ENCODE measurements around the gene HDAC11. TPM values are rescaled to one million over a fixed set of nuclear protein-coding genes. Genes with fewer than 3 reads are reported as not detected.

The HDAC11 gene
- total and polyA plus RNA-seq, 9 donors, result 14.9 to 20.2 (median 17.4) TPM

GRCh38 chr3:13492048-13492447 lies 11.9 kb downstream of the HDAC11 start:
- H3K4me3 ChIP-seq (ENCODE audit: low read length), result no peak overlapping the region
- H3K27me3 ChIP-seq (ENCODE audit: control insufficient read depth, insufficient read depth, low read length), result no peaks in the 10 kb centered on the region
- H3K9me3 ChIP-seq (replicated peaks; ENCODE audit: control insufficient read depth, low read depth, low read length), result peaks cover 7% of the 10 kb centered on the region
- no peak overlapping the region for H3K27ac ChIP-seq (ENCODE audit: low read length)
- peaks cover 7% of the 10 kb centered on the region for H3K36me3 ChIP-seq (ENCODE audit: control insufficient read depth, insufficient read depth, low read length)
- WGBS (ENCODE audit: insufficient coverage), result 86% methylated on average over 6 of the region's 6 CpGs
- H3K4me1 ChIP-seq (ENCODE audit: control insufficient read depth, insufficient read depth, low read length), result peaks cover 13% of the 10 kb centered on the region
- DNase-seq, result no peak

- WGBS (ENCODE audit: insufficient coverage), result 79% methylated on average over 14 of the region's 15 CpGs
- Histone ChIP-seq H3K36me3 (ENCODE audit: control insufficient read depth, insufficient read depth, low read length) (peaks cover 7% of the 10 kb centered on the region), H3K9me3 (replicated peaks; ENCODE audit: control insufficient read depth, low read depth, low read length) (peaks cover 7% of the 10 kb centered on the region), H3K27me3 (ENCODE audit: control insufficient read depth, insufficient read depth, low read length) (no peaks in the 10 kb centered on the region), H3K27ac (ENCODE audit: low read length) (no peak overlapping the region), H3K4me3 (ENCODE audit: low read length) (no peak overlapping the region), H3K4me1 (ENCODE audit: control insufficient read depth, insufficient read depth, low read length) (peaks cover 13% of the 10 kb centered on the region)
- no peak for DNase-seq
Measured at GRCh38 chr3:13492976-13493866, 13.1 kb downstream of the HDAC11 start.

- 70% methylated on average over 9 of the region's 15 CpGs for WGBS (ENCODE audit: insufficient coverage)
- H3K27ac ChIP-seq (ENCODE audit: low read length), result no peak overlapping the region
Measured at GRCh38 chr3:13493867-13494441, 13.8 kb downstream of the HDAC11 start.

DNA sequence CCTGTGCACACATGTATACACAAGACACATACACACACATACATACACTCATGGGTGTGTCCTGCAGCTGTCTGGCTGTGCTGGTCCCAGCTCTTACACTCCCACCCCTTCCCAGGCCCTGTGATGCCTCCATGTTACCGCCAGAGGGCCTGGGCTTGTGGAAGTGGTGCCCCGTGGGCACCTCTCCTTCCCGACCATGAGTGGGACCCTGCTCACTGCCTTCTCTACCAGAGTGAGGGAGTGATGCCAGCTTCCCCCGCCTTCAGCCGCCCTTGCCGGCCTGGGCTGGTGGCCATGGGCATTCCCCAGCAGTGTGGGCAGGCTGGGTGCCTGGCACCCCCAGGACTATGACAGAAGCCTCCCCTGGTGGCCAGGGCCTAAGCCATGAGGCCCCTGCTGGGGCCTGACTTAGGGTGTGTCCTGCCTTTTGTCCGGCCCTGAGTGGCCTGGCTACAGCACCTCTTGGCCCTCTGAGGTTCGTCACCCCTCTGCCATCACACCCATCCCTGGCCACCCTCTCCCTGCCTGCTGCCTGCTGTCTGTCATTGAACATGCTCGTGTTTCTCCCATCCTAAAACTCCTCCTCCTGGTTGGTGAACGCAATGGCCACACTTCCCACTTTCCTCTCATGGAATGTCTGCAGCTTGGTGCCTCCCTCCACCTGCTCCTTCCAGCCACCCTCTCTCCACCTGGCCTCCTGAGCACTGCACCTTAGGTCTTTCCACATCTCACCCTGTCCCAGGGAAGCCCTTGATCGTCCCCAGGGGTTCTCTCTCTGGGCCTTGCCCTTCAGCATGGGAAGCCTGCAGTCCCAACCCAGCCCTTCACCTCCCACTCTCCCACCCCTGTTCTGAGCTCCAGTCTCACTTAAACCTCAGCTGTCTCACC lies 14.6 kb downstream of the HDAC11 start:
- H3K4me1 ChIP-seq (ENCODE audit: control insufficient read depth, insufficient read depth, low read length), result peaks cover 13% of the 10 kb centered on the region
- 50% methylated on average over 11 of the region's 11 CpGs for WGBS (ENCODE audit: insufficient coverage)
- H3K27ac ChIP-seq (ENCODE audit: low read length), result no peak overlapping the region
- H3K9me3 ChIP-seq (replicated peaks; ENCODE audit: control insufficient read depth, low read depth, low read length), result peaks cover 4% of the 10 kb centered on the region
- H3K36me3 ChIP-seq (ENCODE audit: control insufficient read depth, insufficient read depth, low read length), result peaks cover 7% of the 10 kb centered on the region
- DNase-seq, result peak; percentile 39
- no peaks in the 10 kb centered on the region for H3K27me3 ChIP-seq (ENCODE audit: control insufficient read depth, insufficient read depth, low read length)
- no peak overlapping the region for H3K4me3 ChIP-seq (ENCODE audit: low read length)

More at GRCh38 chr3:13493867-13494441, 13.8 kb downstream of the HDAC11 start:
- H3K4me3 ChIP-seq (ENCODE audit: low read length), result no peak overlapping the region
- peaks cover 7% of the 10 kb centered on the region for H3K9me3 ChIP-seq (replicated peaks; ENCODE audit: control insufficient read depth, low read depth, low read length)
- peaks cover 13% of the 10 kb centered on the region for H3K4me1 ChIP-seq (ENCODE audit: control insufficient read depth, insufficient read depth, low read length)
- peaks cover 7% of the 10 kb centered on the region for H3K36me3 ChIP-seq (ENCODE audit: control insufficient read depth, insufficient read depth, low read length)
- no peaks in the 10 kb centered on the region for H3K27me3 ChIP-seq (ENCODE audit: control insufficient read depth, insufficient read depth, low read length)
- DNase-seq, result no peak

DNA sequence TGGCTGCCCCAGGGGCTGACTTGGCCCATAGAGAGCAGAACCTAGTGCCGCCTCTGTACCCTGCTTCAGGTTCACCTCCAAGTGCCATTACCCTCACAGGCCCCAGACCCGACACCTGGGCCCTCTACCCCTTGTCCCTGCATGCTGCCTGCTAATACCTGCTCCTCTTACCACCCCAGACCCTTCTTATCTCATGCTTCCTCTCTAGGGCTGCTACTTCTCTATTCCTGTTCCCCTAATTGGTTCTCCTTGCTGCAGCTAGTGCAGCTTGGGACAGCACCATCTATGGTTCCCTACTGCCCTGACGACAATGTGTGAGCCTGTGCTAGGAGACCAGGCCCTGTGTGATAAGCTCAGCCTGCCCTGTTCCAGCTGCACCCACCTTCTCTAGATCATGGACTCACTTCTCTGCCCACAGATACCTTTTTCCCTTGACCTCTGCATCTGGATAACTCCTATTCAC lies 15.3 kb downstream of the HDAC11 start:
- Histone ChIP-seq H3K27me3 (ENCODE audit: control insufficient read depth, insufficient read depth, low read length) (no peaks in the 10 kb centered on the region), H3K4me1 (ENCODE audit: control insufficient read depth, insufficient read depth, low read length) (peaks cover 13% of the 10 kb centered on the region), H3K27ac (ENCODE audit: low read length) (no peak overlapping the region), H3K36me3 (ENCODE audit: control insufficient read depth, insufficient read depth, low read length) (peaks cover 7% of the 10 kb centered on the region), H3K9me3 (replicated peaks; ENCODE audit: control insufficient read depth, low read depth, low read length) (no peaks in the 10 kb centered on the region), H3K4me3 (ENCODE audit: low read length) (no peak overlapping the region)
- no peak for DNase-seq
- WGBS (ENCODE audit: insufficient coverage), result 96% methylated on average over 3 of the region's 3 CpGs

GRCh38 chr3:13495921-13496723 lies 16.0 kb downstream of the HDAC11 start:
- Histone ChIP-seq H3K27ac (ENCODE audit: low read length) (no peak overlapping the region), H3K9me3 (replicated peaks; ENCODE audit: control insufficient read depth, low read depth, low read length) (no peaks in the 10 kb centered on the region)
- DNase-seq, result peak; percentile 91

GRCh38 chr3:13496879-13497278 lies 16.8 kb downstream of the HDAC11 start:
- DNase-seq, result no peak
- Histone ChIP-seq H3K4me3 (ENCODE audit: low read length) (no peak overlapping the region), H3K27me3 (ENCODE audit: control insufficient read depth, insufficient read depth, low read length) (no peaks in the 10 kb centered on the region), H3K4me1 (ENCODE audit: control insufficient read depth, insufficient read depth, low read length) (peaks cover 13% of the 10 kb centered on the region), H3K9me3 (replicated peaks; ENCODE audit: control insufficient read depth, low read depth, low read length) (no peaks in the 10 kb centered on the region), H3K27ac (ENCODE audit: low read length) (no peak overlapping the region), H3K36me3 (ENCODE audit: control insufficient read depth, insufficient read depth, low read length) (peaks cover 13% of the 10 kb centered on the region)
- WGBS (ENCODE audit: insufficient coverage), result no CpG with 5 or more reads among the region's 6 CpGs

More at GRCh38 chr3:13495921-13496723, 16.0 kb downstream of the HDAC11 start:
- Histone ChIP-seq H3K36me3 (ENCODE audit: control insufficient read depth, insufficient read depth, low read length) (peaks cover 7% of the 10 kb centered on the region), H3K27me3 (ENCODE audit: control insufficient read depth, insufficient read depth, low read length) (no peaks in the 10 kb centered on the region), H3K4me1 (ENCODE audit: control insufficient read depth, insufficient read depth, low read length) (peaks cover 13% of the 10 kb centered on the region), H3K4me3 (ENCODE audit: low read length) (no peak overlapping the region)
- WGBS (ENCODE audit: insufficient coverage), result 41% methylated on average over 11 of the region's 12 CpGs

GRCh38 chr3:13497386-13497785 lies 17.3 kb downstream of the HDAC11 start:
- peaks cover 13% of the 10 kb centered on the region for H3K36me3 ChIP-seq (ENCODE audit: control insufficient read depth, insufficient read depth, low read length)
- H3K4me3 ChIP-seq (ENCODE audit: low read length), result no peak overlapping the region
- H3K4me1 ChIP-seq (ENCODE audit: control insufficient read depth, insufficient read depth, low read length), result peaks cover 13% of the 10 kb centered on the region
- no peaks in the 10 kb centered on the region for H3K9me3 ChIP-seq (replicated peaks; ENCODE audit: control insufficient read depth, low read depth, low read length)
- H3K27me3 ChIP-seq (ENCODE audit: control insufficient read depth, insufficient read depth, low read length), result no peaks in the 10 kb centered on the region
- no peak for DNase-seq
- no peak overlapping the region for H3K27ac ChIP-seq (ENCODE audit: low read length)
- WGBS (ENCODE audit: insufficient coverage), result no CpG with 5 or more reads among the region's 2 CpGs

- peaks cover 13% of the 10 kb centered on the region for H3K4me1 ChIP-seq (ENCODE audit: control insufficient read depth, insufficient read depth, low read length)
- 69% methylated on average over 11 of the region's 14 CpGs for WGBS (ENCODE audit: insufficient coverage)
- no peak for DNase-seq
- no peaks in the 10 kb centered on the region for H3K27me3 ChIP-seq (ENCODE audit: control insufficient read depth, insufficient read depth, low read length)
- H3K9me3 ChIP-seq (replicated peaks; ENCODE audit: control insufficient read depth, low read depth, low read length), result no peaks in the 10 kb centered on the region
- no peak overlapping the region for H3K4me3 ChIP-seq (ENCODE audit: low read length)
- H3K36me3 ChIP-seq (ENCODE audit: control insufficient read depth, insufficient read depth, low read length), result peaks cover 11% of the 10 kb centered on the region
- no peak overlapping the region for H3K27ac ChIP-seq (ENCODE audit: low read length)
Measured at GRCh38 chr3:13498354-13499060, 18.4 kb downstream of the HDAC11 start.
